COLO668 (cell line): Measurements from ENCODE around the gene WFS1.

Experiments used
- DNase-seq: peaks from one replicate; lab custom pipeline; 2025; ENCODE audit not compliant: unreplicated experiment; lab: John Stamatoyannopoulos, UW

The WFS1 gene, protein sequence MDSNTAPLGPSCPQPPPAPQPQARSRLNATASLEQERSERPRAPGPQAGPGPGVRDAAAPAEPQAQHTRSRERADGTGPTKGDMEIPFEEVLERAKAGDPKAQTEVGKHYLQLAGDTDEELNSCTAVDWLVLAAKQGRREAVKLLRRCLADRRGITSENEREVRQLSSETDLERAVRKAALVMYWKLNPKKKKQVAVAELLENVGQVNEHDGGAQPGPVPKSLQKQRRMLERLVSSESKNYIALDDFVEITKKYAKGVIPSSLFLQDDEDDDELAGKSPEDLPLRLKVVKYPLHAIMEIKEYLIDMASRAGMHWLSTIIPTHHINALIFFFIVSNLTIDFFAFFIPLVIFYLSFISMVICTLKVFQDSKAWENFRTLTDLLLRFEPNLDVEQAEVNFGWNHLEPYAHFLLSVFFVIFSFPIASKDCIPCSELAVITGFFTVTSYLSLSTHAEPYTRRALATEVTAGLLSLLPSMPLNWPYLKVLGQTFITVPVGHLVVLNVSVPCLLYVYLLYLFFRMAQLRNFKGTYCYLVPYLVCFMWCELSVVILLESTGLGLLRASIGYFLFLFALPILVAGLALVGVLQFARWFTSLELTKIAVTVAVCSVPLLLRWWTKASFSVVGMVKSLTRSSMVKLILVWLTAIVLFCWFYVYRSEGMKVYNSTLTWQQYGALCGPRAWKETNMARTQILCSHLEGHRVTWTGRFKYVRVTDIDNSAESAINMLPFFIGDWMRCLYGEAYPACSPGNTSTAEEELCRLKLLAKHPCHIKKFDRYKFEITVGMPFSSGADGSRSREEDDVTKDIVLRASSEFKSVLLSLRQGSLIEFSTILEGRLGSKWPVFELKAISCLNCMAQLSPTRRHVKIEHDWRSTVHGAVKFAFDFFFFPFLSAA

DNA sequence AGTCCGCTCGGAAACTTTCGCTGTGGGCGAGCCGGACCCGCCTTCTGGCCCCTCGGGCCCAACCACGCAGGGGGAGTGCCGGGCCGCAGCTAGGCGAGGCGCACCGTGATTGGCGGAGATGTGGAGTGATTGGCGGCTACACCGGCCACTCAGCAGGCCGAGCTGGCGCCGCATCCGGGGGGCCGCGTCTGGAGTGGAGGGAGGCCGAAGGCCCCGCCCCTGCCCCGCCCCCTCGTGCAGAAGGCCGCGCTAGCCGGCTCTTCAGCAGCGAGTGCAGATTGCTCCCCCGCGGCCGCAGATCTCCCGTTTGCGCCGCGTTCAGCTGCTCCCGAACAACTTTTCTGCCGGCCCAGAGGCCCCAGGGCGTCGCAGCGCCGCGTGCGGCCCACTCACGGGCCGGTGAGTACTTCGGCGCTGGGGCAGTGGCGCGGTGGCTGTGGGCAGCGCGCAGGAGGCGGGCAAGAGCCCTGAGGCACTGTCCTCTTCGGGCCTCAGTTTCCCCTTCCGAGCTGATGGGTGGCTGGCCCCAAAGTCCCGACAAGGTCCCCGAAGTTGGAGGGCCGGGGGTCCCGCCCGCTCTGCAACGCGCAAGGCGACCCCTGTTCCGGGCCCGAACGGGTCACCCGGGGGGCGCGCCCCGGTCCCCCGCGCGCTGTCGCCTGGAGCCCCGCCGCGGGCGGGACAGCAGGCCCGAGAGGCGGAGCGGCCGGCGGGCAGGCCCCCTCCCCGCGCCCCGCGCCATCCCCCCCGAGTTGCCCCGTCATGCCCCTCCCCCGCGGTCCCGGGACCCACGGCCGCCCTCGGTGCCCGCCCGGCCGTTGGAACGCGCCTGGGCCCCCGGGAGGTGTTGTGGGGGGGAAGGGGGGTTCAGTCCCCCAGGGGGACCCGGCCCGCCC, at the start of gene WFS1:
TSS of gene WFS1 (plus strand) at position 235 of the 896 bp plus-strand sequence. CDS start 7,606 bp downstream, outside the sequence.
- peak; percentile 99 for DNase-seq

DNA sequence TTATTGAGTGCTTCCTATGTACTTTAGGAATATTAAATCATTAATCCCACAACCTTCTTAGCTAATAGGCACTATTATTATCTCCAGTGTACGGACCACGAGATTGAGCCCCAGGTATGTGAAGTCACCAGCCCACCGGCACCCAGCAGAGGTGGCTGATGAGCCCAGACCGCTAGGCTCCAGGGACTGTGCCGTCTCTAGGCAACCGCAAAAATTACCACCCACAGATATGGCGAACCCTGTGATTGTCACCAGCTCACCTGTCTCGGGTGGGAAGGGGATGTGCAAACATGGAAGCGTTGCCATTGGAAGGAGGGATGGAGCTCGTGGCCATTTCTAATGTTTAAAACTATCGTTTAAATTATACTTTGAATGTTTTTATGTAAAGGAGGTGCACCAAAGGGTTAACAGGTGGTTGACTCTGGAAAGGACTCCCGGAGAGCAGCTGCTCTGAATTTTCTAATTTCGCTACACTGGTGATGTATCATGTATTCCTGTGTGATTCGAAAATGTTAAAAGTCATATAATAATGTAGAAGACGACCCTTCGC, 48.3 kb upstream of the WFS1 start:
- peak; percentile 59 for DNase-seq

DNA sequence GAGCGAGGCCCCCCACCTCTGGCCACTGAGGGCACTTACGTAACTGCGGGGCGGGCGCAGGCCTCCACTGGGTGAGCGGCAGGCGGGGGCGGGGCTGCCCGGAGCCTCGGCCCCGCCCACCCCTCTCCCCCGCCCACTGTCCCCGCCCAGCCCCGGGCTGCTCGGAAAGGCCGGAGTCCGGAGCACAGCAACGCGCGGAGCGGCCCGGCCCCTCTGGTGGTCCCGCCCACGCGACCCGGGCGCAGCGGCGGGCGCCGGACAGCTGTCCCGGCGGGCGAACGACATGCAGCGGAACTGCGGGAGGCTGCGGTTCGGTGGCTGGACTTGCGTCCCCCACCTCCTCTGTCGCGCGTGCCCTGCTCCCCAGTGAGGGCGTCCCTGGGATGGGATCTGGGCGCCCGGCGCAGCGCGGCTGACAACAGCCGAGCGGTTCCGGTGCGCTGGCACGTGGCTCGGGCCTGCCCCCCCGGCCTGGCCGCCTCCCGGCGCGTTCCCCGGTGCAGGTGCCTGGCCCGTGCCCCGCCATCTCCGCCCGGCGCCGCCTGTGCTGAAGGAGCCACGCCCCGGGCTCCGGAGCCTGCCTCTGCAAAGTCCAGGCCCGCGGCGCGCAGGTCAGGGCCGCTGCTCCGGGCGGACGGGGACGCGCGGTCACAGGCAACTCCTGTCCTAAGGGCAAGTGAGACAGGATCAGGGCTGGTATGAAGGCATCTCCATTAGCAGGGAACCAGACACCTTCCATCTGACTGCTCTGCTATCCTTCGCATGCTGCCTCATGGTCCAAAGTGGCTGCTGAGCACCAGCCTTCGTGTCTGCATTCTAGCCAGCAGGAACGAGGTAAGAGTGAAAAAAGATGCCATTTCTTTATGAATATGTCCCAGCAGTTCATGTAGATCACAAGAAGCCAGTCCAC, 47.5 kb upstream of the WFS1 start:
- peak; percentile 91 for DNase-seq

DNA sequence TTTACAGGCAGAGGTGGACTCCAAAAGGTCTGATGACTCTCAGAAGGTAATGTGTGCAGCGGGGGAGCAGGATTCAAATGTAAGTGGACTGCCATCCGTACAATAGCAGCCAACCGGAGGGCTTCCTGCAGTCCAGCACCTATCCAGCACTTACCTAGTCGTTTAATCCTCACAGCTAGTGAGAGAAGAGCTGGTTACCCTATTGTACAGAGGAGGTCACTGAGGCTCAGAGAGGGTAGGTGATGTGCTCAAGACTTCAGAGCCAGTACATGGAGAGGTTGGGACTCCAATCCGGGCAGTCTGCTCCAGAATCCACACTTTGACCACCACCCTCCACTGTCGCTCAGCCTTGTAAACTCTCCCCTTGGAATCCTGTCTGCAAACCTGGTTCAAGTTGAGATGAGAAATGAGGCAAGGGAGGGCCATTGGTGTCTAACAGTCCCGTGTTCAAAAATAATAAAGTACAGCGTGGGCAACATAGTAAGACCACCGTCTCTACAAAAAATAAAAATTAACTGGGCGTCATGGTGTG, 46.8 kb upstream of the WFS1 start:
- DNase-seq, result peak; percentile 55

DNA sequence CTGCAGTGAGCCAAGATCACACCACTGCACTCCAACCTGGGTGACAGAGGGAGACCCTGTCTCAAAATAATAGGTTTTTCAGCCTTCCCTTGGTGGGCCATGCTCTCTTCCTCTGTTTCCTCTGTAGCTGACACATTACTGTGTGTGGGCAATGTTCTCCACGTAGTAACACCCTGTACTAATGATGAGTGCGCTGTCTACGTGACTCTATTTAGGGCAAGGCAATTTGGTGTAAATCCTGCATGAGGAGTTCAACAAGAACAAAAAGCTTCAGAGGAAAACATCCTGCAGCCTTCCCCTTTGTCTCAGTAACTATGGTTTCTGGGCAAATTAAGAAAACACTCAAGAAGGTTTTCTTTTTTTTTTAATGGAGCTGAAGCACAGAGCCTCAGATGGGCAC, 44.9 kb upstream of the WFS1 start:
- no peak for DNase-seq

DNA sequence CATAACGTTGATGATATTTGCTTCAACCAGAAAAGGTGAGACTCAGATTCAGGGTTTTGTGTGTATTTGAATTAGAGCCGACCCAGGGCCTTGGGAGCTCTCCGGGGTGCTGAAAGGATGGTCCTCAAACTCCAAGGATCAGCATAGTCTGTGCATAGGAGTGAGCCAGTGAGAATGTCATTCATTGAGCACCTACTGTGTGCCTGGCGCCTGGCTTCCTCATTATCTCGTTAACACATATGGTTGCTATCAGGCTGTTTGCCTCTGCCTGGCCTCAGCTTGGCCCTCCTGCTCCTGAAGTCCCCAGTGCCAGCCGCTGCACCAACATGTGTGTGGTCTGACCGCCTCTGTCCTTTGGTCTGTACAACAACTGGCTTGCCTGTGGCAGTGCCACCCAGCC, 44.2 kb upstream of the WFS1 start:
- DNase-seq, result no peak

DNA sequence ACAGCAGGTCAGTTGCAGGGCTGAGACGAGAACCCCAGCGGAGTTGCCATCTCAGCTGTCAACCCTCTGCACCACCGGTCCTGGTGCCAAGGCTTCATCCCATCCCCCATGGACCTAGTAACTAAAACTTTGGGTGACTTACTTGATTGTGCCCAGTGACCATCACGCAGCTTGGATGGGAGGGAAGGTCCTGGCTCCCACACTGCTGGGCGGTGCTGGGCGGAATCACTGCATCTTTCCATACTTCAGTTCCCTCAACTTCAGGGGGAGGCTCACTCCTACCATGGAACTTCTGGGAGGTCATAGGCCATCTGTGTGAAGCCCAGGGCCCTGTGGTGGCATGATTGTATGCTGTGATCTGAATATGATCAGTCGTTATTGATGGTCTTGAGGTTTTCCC, 43.1 kb upstream of the WFS1 start:
- no peak for DNase-seq

DNA sequence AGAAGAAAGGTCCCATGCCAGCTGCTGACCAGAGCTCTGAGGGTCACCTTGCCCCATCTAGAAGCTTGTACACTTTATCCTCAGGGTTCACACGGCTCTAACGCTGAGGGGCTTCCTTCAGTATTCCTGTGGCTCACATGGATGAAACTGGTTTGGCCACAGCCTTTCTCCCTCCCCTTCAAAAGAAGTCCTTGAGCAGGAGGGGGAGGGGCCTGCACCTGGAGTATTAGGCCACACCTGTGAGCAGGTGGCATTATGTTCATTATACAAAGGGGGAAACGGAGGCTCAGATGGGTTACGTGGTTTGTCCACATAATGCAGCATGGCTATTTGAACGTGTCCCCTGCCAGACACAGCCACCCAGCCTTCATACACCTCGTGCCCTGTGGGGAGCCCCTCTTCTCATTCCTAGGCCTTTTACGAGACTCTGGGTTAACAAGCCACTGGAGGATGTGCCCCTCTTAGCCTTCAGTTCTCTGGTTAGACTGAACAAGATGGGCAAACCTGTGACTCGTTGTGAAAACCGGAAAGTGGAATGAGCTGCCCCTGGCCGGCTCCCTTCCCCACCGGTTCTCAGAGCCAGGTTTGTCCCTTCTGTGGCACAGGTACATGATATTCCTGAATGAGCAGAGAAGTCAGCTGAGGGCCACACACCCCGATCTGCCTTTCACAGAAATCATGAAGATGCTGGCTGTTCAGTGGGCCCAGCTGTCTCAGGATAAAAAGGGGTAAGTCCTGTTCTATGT, 42.1 kb upstream of the WFS1 start:
- DNase-seq, result peak; percentile 55

DNA sequence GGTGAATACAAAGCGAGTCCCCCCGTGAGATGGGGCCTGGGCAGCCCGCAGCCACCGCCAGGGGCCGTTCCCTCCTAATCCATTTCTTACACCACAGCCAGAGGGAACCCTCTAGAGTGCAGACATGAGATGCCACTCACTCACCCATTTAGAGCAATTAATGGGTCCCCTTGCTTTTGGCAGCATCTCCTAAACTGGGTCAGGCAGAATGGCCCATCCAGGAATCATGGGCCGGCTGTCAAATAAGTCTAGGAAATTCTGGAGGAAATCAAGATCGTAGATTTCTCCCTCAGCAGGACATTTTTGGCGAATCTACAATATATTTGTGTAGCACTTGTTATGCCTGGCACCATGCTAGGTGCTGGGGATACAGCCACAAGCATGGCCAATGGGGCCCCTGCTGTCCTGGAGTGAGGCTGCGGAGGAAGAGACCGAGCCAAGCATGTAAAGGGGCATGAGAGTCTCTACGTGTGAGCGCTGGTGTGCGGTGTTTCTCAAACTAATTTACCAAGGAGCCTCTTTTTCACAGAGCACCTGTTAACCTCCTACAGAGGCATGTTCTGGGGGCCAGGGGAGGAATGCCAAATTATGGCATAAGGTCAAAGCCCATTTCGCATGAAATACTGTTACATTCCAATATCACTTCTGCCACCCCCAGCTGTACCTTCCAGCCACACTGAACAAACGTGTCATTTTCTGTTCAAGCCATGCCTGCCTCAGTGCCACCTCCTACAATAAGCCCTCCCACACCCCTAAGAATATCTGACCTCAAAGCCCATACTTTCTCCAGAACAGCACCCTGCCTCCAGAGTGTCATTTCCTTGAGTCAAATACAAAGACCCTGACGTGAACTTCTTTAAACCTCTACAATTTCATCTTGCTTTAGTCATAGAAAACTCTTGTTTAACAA, 41.2 kb upstream of the WFS1 start:
- no peak for DNase-seq

DNA sequence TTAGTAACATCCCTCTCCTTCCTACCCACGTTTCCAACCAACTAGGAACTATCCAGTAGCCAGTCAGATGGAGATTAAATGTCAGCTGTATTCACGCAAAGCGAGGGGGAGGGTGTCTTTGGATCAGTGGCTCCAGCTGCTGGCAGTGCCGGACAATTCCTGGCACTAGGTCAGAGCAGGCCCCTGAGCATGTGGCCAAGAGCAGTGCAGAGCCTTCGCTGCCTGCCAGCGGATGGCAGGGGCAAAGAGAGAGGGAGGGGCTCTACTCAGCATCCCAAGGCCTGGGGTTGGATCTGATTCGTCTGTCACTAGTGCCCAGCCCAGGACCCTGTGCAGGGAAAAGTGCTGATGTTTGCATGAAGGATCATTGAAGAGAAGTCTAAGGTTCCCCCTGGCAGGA, 40.6 kb upstream of the WFS1 start:
- peak; percentile 51 for DNase-seq

DNA sequence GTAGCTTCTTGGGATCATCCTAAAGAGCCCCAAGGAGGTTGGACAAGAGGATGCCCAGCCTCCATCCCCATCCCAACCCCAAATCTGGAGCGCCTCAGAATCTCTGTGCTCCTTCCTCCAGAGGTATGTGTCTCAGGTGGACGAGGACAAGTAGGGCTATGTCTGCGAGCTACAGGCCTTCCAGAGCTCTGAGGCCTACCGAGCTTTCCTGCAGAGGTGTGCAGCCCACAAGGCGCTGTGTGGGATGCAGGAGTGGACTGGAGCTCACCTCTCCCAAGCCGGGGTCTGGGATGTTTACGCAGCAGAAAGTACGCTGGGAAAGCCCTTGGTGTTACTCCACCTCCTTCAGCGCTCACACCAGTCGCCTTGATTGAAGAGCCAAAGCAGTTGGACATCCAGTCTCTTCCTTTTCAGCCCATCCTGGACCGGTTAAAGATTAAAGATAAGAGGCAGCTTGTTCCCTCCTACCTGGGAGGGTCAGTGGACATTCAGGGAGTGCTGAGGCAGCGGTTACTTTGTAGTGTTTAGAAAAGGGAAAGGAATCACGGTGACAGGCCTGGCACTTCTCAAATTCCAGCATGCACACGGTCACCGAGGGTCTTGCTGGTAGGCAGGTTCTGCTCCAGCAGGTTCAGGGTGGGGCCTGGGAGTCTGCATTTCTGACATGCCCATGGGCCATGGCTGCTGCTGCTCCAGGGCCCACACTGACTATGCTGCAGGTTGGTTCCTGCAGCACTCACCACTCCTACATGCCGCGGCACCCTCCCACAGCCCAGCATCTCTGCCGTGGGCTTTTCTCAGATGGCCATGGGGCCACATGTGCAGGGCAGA, 39.8 kb upstream of the WFS1 start:
- DNase-seq, result no peak

DNA sequence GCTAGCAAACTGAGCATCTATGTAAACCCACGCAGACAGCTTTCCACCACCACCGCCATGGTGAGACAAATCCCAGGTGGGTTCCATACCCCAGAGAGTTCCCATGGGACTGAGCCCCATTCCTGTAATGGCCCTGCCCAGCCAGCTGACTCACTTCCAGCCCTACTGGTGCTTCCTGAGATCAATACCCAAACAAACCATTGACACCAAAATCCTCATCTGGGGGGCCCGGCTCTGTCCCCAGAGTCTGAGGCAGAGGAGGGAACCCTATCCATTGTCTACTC, 39.2 kb upstream of the WFS1 start:
- DNase-seq, result no peak

DNA sequence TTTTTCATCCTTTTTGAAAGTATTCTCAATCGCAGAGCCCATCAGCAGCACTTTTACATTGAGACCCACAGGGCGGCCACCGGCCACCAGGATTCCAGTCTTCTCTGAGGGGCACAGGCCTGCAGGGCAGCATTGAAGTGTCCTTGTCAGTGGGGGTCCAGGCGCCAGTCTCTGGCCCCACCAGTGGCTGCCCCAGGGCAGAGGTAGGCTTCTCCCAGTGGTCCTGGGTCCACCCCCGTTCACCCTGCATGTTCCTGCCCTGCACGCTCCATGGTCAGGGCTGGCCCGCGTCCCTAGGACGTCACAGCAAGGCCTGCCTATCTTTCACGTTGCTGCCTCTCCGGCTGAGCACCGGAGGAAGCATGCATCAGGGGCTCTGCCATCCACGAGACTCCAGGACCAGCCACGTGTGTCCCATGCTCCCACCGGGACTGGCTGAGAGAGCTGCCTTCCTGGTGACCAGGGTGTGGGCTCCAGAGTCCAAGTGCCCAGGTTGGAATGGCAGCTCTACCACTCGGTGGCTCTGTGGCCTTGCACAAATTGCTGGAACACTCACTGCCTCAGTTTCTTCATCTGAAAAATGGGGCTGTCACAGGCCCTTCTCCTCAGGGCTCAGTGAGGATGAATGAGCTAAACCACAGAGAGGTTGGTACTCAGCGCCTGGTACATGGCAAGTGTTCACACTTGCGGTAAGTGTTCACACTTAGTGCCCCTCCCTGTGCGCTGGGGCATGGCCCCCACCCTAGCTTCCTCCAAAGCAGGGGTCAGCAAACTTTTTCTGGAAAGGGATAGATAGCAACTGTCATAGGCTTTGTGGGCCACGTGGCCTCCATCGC, 38.6 kb upstream of the WFS1 start:
- DNase-seq, result no peak

DNA sequence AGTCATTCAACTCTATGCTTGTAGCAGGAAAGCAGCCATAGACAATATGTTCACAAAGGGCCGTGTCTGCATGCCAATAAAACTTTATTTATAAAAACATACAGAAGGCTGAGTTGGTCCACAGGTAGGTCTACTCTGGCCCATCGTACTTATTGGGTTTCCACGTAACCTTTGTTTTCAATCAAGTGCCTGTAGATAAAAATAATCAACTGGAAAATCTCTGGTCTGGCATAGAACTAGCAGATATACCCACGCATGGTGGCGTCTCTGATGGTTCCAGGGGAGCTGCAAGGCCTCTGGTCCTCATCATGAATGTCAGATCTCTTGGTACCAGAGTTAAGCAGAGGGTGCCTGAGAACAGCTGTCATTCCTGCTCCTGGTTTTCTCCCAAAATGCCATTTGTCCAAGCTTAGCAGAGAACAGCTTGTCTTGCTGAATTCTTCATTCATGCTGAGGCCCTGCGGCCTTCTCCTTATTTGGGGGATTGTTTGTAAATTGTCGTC, 37.9 kb upstream of the WFS1 start:
- DNase-seq, result no peak

DNA sequence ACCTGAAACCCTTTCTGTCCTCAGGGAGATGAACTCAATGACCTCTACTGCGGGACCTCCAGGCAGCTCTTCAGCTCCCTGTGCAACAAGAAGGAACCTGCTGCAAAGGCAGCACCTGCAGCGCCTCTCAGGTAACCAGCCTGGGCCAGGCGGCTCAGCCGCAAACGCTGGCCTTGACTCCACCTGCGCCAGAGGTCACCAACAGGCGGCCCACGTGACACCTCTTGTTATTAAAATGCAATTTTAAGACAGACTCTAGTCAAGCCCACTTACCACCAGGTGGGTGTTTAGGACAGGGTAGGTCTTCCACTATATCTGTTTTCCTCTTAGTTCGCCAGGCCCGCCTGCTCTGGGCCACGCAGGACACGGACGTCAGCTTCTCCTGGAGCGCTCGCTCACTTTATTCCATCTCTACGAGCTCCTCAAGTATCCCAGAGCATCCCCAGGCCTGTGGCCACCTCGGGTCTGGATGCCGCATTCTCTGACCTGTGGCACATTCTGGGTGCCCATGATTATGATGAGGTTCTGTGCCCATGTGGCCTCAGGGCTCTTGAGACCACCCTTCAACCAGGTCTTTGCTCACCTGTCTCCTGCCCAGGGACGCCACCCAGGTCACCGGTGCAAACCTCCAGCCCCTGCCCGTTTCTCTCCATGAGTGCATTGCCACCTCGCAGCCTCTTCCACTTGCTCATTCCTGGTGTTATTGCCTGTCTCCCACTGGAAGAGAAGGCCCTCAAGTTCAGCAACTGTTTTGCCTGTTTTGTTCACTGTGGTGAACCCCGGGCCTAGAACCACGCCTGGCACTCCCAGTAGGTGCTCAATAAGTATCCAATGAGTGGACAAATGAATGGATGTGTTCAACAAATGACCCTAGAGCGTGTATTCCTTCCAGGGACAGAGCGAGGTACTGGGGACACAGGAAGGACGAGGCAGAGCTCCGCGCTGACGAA, 36.5 kb upstream of the WFS1 start:
- DNase-seq, result no peak
